ENCODE measurements around the gene ORC3.
"Not testable (repeated sequence)": the region's sequence is repeated elsewhere in the genome, so short reads cannot be mapped to it uniquely, and the experiment has no call there.

ORC3 gene

GRCh38 chr6:87690441-87690840, 100.5 kb downstream of the ORC3 start:
- in situ Hi-C loops (cut with MboI; ENCODE audit: low sequenced_read_pairs): no loop called here

- in situ Hi-C loops (cut with MboI; ENCODE audit: low sequenced_read_pairs): no loop called here
Measured at GRCh38 chr6:87692086-87692485, 102.2 kb downstream of the ORC3 start.

DNA sequence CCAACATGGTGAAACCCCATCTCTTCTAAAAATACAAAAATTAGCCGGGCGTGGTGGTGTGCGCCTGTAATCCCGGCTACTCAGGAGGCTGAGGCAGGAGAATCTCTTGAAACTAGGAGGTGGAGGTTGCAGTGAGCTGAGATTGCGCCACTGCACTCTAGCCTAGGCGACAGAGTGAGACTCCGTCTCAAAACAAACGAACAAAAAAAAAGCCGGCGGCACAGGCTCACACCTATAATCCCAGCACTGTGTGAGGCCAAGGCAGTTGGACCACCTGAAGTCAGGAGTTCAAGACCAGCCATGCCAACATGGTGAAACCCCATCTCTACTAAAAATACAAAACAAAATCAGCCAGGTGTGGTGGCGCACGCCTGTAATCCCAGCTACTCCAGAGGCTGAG, 106.9 kb downstream of the ORC3 start:
- in situ Hi-C loops (cut with MboI; ENCODE audit: low sequenced_read_pairs): not testable (repeated sequence)

DNA sequence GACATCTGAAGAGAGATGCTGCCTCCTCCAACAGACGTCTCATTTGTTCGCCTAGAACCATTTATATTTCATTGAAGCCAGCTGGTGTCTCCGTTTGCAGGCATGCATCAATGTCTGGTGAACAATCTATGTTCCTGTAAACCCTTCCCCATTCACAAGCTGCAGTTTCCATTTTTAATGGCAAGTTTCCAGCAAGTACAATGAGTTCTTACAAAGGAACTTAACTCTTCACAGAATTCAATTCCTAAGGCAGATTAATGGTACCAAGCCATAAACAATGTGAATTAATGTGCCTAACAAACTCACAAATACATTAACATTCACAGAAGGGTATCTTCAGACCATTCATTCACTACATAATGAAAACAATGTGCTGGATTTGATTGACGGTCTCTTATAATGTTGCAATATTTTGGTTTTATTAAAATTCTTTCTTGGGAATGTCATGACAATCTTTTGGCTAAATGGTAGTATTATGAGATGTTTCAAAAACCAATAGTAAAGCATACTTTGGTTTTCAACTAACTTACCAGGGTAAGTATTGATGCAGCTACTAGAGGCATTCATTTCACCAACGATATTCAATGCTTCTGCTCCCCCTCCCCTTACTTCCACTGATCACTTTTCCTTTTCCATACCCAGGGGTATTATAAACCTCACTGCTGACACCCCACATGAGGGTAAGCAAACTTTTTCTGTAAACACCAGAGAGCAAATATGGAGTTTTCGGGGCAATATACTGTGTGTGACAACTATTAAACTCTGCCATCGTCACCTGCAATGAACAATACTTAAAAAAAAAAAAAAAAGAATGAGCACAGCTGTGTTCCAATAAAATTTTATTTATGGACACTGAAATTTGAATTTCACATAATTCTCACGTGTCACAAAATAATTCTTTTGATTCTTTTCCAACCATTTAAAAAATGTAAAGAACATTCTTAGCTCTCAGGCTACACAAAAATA, 107.9 kb downstream of the ORC3 start:
- in situ Hi-C loops (cut with MboI; ENCODE audit: low sequenced_read_pairs): no loop called here

- in situ Hi-C loops (cut with MboI; ENCODE audit: low sequenced_read_pairs): no loop called here
Measured at GRCh38 chr6:87698547-87699006, 108.6 kb downstream of the ORC3 start.

DNA sequence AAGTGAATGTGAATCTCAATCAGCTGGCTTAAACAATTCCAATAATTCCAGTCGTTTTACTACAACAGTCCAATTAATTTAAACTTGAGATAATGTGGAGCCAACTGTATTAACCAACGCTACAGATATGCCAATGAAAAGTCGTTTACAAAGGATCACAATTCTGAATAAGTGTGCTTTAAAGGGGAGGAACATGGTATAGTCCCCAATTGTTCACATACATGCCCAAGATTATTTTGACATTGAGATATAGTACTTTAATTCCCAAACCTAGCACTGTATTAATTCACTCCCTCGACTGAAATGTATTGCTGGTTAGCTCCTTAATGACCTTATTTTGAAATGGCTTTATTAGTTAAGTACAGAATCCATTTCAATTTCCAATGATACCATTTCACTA, 109.6 kb downstream of the ORC3 start:
- in situ Hi-C loops (cut with MboI; ENCODE audit: low sequenced_read_pairs): no loop called here

GRCh38 chr6:87700397-87701343, 110.7 kb downstream of the ORC3 start:
- in situ Hi-C loops (cut with MboI; ENCODE audit: low sequenced_read_pairs): no loop called here

- in situ Hi-C loops (cut with MboI; ENCODE audit: low sequenced_read_pairs): no loop called here
Measured at GRCh38 chr6:87701344-87701675, 111.4 kb downstream of the ORC3 start.

DNA sequence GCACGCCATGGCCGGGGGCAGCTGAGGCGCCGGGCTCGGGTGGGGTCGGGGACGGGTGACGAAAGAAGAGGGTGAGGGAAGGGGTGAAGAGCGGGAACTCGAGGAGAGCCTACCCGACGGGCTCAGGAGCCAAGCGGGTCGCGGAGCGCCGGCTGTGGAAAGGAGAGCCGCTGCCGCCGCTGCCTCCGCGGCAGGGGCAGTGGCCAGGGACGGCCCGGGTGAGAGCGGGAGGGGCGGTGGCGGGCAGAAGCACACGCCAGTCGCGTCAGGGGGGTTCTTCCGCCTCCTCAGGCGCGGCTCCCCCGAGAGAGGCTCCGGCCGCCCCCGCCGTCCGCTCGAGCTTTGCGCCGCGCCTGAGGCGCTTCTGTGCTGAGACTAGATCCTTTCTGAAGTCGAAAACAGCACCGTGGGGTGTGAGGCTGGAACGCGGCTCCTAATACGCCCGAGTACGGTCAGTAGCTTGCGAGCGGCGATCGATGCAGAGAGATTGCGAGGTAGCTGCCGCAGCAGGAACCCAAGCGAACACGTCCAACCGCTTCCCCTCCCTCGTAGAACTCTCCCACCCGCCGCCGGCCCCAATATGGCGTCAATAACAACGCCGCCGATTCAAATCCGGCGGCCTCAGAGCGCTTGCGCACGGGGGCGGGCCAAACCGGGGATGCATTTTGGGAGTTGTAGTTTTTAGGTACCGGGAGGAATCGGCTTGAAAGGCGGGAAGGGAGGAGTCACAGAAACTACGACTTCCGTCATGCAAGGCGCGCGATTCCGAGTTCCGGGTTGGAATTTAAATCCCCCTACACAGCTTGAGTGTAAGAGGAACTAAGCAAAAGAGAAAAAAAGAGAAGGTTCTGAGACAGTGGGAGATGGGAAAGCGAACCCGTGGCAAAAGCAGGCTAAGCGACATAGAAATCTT, 112.0 kb downstream of the ORC3 start, which contains the start of gene AKIRIN2:
Gene AKIRIN2 (minus strand): TSS at position 558 of the 913 bp plus-strand sequence. CDS start 549 bp downstream, at position 9.
- in situ Hi-C loops (cut with MboI; ENCODE audit: low sequenced_read_pairs): no loop called here

DNA sequence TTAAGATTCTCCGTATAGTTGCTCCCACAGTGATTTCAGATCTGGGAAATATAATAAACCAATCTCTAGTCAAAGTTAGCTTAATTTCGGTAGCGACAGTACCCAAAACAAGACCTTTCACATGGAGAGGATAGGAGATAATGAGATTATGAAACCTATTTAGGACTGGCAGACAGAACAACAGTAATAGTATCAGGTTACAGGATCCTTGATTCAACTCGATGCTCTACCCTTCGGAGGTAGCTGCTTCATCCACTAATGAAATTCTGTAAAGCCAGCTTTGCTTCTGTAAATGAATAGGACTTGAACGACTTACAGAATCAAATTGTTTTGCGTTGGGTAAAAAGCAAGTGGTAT, 112.6 kb downstream of the ORC3 start:
- in situ Hi-C loops (cut with MboI; ENCODE audit: low sequenced_read_pairs): no loop called here

- in situ Hi-C loops (cut with MboI; ENCODE audit: low sequenced_read_pairs): not testable (repeated sequence)
Measured at GRCh38 chr6:87703039-87703438, 113.1 kb downstream of the ORC3 start.

DNA sequence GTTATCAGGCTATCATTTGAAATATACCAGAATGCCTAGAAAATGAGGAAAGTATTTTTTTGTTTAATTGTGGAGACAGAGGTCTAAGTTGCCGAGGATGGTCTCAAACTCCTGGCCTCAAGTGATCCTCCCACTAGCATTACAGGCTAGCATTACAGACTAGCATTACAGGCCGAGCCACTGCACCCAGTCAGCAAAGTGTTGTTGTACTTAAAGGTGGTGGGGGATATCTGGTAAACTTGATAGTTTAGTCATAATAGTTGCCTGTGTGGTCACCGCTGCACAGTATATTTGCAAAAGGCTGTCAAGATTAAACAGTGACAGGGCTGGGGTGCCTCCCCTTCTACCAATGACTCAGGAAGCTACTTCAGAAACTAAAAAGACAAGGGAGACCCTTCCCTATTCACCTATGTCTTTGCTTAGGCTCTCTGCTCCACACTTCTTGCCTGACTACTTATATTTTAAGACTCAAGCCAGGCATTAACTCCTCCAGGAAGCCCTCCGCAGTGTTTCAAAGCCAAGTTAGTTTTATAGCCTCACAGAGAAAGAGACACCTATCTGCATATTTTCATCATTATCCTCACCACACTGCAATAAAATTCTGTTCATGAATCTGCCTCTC, 115.2 kb downstream of the ORC3 start:
- in situ Hi-C loops (cut with MboI; ENCODE audit: low sequenced_read_pairs): no loop called here

DNA sequence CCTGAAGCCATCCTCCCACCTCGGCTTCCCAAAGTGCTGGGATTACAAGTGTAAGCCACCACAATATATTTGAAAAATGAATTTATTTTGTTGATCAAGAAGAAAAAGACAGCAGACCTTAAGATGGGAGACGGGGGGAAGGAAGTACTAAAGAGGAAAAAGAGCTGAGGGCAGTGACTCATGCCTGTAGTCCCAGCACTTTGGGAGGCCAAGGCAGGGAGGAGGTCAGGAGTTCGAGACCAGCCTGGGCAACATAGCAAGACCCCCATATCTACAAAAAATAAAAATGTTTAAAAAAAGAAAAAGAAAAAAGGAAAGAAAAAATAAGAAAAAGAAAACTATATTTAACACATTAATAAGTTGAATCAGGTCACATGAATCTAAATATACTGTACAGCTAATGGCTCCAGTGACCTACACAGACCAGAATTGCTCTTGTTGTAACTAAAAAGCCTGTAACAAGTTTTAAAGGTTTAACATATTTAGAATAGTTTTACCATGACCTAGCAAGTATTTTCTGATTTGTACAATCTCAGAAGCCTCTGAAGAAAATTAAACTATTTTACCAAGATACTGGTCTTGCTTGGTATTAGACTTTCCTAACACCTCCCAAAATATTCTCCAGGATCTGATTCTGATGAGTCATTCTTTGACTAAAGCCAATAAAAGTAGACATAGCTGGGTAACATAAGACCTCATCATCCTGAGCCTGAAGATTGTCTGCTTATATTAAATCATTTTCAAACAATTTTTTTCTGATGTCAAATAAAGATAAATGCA, 116.4 kb downstream of the ORC3 start:
- in situ Hi-C loops (cut with MboI; ENCODE audit: low sequenced_read_pairs): no loop called here

DNA sequence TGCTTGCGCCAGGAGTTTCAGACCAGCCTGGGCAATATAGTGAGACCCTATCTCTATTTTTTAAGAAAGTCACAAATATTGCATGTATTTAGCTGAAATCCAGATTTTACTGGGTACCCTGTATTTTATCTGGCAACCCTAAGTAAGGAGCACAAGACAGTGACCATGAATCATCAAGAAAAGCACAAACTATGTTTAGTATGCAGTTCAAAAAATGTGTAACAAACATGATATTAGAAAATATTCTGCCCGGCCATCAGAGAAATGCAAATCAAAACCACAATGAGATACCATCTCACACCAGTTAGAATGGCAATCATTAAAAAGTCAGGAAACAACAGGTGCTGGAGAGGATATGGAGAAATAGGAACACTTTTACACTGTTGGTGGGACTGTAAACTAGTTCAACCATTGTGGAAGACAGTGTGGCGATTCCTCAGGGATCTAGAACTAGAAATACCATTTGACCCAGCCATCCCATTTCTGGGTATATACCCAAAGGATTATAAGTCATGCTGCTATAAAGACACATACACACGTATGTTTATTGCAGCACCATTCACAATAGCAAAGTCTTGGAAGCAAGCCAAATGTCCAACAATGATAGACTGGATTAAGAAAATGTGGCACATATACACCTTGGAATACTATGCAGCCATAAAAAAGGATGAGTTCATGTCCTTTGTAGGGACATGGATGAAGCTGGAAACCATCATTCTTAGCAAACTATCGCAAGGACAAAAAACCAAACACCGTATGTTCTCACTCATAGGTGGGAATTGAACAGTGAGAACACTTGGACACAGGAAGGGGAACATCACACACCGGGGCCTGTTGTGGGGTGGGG, 118.9 kb downstream of the ORC3 start:
- in situ Hi-C loops (cut with MboI; ENCODE audit: low sequenced_read_pairs): not testable (repeated sequence)

DNA sequence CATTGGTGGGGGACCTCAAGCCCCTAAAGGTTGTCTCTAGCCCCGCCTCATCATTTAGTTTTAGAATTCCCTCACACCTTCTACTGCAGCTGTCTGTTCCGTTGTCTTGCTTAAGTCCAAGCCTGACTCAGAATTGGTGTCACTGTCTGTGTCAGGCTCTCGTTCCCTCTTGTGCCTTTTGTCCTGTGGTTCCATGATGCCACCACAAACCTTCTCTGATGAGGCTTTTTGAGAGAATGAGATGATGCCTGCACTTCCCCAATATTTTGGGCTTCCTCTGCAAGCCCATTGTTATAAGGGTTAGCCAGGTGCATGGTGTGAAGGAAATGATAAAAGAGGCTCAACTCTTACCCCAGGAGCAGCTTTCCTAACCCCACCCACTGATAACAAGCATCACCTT, 120.2 kb downstream of the ORC3 start:
- in situ Hi-C loops (cut with MboI; ENCODE audit: low sequenced_read_pairs): no loop called here

- in situ Hi-C loops (cut with MboI; ENCODE audit: low sequenced_read_pairs): not testable (repeated sequence)
Measured at GRCh38 chr6:87712713-87713112, 122.8 kb downstream of the ORC3 start.

GRCh38 chr6:87714093-87714842, 124.3 kb downstream of the ORC3 start:
- in situ Hi-C loops (cut with MboI; ENCODE audit: low sequenced_read_pairs): no loop called here

Data from HL-60/S4 (cell line).